GM18502 (cell line): ENCODE data around the gene ELAVL1.
A peak's percentile ranks its signal among the peaks of the same experiment; 100 is the strongest.
"Not testable (repeated sequence)": the region's sequence is repeated elsewhere in the genome, so short reads cannot be mapped to it uniquely, and the experiment has no call there.

Experiments
- ATAC-seq: cut with Tn5 transposase; IDR thresholded peaks from one replicate; pipeline ENCODE4 v1.9.1; 2021; ENCODE audit warnings: mild to moderate bottlenecking; ENCODE audit not compliant: unreplicated experiment, poor library complexity

The ELAVL1 gene

GRCh38 chr19:7943444-7944176 is 61.8 kb downstream of the ELAVL1 start, which contains the start of gene TIMM44:
Gene TIMM44, minus strand, starts transcription at chr19:7943666. Its CDS starts 15 bp downstream, at chr19:7943651.
- ATAC-seq, result peak; percentile 93

GRCh38 chr19:7942981-7943443 is 62.4 kb downstream of the ELAVL1 start:
- ATAC-seq, result peak; percentile 32

- no peak for ATAC-seq
Measured at GRCh38 chr19:7941895-7942596, 63.4 kb downstream of the ELAVL1 start.

GRCh38 chr19:7940841-7941240 is 64.6 kb downstream of the ELAVL1 start:
- no peak for ATAC-seq

- no peak for ATAC-seq
Measured at GRCh38 chr19:7934766-7935165, 70.7 kb downstream of the ELAVL1 start.

- no peak for ATAC-seq
Measured at GRCh38 chr19:7933828-7934725, 71.4 kb downstream of the ELAVL1 start.

GRCh38 chr19:7933411-7933810 is 72.0 kb downstream of the ELAVL1 start:
- ATAC-seq, result no peak

GRCh38 chr19:7932930-7933300 is 72.5 kb downstream of the ELAVL1 start:
- no peak for ATAC-seq

- no peak for ATAC-seq
Measured at GRCh38 chr19:7932276-7932929, 73.0 kb downstream of the ELAVL1 start.

- ATAC-seq, result no peak
Measured at GRCh38 chr19:7931221-7932061, 74.0 kb downstream of the ELAVL1 start.

GRCh38 chr19:7930765-7931164 is 74.7 kb downstream of the ELAVL1 start:
- no peak for ATAC-seq

- not testable (repeated sequence) for ATAC-seq
Measured at GRCh38 chr19:7930030-7930429, 75.4 kb downstream of the ELAVL1 start.

- ATAC-seq, result no peak
Measured at GRCh38 chr19:7928741-7929701, 76.4 kb downstream of the ELAVL1 start.

GRCh38 chr19:7928334-7928706 is 77.1 kb downstream of the ELAVL1 start:
- ATAC-seq, result no peak

- no peak for ATAC-seq
Measured at GRCh38 chr19:7927605-7928333, 77.7 kb downstream of the ELAVL1 start.

GRCh38 chr19:7926727-7927604 is 78.5 kb downstream of the ELAVL1 start:
- no peak for ATAC-seq
